ENCODE results near the gene TAS2R42.

Gene TAS2R42, protein sequence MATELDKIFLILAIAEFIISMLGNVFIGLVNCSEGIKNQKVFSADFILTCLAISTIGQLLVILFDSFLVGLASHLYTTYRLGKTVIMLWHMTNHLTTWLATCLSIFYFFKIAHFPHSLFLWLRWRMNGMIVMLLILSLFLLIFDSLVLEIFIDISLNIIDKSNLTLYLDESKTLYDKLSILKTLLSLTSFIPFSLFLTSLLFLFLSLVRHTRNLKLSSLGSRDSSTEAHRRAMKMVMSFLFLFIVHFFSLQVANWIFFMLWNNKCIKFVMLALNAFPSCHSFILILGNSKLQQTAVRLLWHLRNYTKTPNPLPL

GRCh38 chr12:11186837-11187236, at the start of gene TAS2R42:
Gene TAS2R42, minus strand, starts transcription at chr12:11186937. Its CDS starts 0 bp downstream, at chr12:11186937.
- no peak within 1 kb of the TSS for H3K9ac ChIP-seq (ENCODE audit: low read depth, low read length)
- no peaks in the 10 kb centered on the region for H3K9me3 ChIP-seq (ENCODE audit: control insufficient read depth, insufficient read depth, low read length)
- no peaks in the 10 kb centered on the region for H3K36me3 ChIP-seq (ENCODE audit: insufficient read depth, low read length)
- no peaks in the 10 kb centered on the region for H3K4me1 ChIP-seq (ENCODE audit: insufficient read depth, low read length)

DNA sequence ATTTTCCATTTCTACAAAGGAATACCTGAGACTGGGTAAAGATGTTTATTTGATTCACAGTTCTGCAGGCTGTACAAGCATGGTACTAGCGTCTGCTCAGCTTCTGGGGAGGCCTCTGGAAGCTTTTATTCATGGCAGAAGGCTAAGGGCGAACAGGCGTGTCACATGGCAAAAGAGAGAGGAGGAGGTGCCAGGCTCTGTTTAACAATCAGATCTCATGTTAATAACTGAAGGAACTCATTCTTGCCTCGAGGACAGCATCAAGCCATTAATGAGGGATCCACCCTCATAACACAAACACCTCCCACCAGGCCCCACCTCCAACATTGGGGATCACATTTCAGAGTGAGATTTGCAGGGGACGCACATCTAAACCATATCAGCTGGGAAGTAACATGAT, 46.8 kb upstream of the TAS2R42 start:
- Histone ChIP-seq H3K9ac (ENCODE audit: low read depth, low read length) (no peak overlapping the region), H3K36me3 (ENCODE audit: insufficient read depth, low read length) (no peaks in the 10 kb centered on the region), H3K4me1 (ENCODE audit: insufficient read depth, low read length) (no peaks in the 10 kb centered on the region), H3K9me3 (ENCODE audit: control insufficient read depth, insufficient read depth, low read length) (no peaks in the 10 kb centered on the region)

GRCh38 chr12:11228296-11228879, 41.7 kb upstream of the TAS2R42 start:
- Histone ChIP-seq H3K36me3 (ENCODE audit: insufficient read depth, low read length) (no peaks in the 10 kb centered on the region), H3K9me3 (ENCODE audit: control insufficient read depth, insufficient read depth, low read length) (no peaks in the 10 kb centered on the region), H3K9ac (ENCODE audit: low read depth, low read length) (no peak overlapping the region), H3K4me1 (ENCODE audit: insufficient read depth, low read length) (no peaks in the 10 kb centered on the region)

- no peak overlapping the region for H3K9ac ChIP-seq (ENCODE audit: low read depth, low read length)
These were observed 40.6 kb upstream of the TAS2R42 start for GRCh38 chr12:11227373-11227772.

DNA sequence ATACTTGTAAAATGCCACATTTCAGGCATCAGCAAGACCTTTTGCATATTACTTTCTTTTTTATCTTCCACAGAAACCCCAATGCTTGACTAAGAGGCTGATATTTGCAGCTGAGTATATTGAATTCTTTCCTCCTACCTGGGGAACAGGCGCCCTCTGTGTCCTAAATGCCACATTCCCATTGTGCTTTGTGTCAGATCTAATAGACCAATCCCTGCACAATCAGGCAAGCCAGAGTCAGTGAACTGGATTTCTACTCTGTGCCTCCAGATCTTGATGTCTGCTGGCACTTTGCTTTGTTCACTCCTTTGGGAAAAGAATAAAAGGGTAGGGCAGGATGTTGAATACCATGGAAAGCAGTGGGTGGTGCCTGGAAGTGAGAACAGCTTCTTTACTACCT, 22.4 kb upstream of the TAS2R42 start:
- peaks cover 4% of the 10 kb centered on the region; the same call in 1 of the 2 replicates for H3K9me3 ChIP-seq (ENCODE audit: control insufficient read depth, insufficient read depth, low read length)
- peaks cover 3% of the 10 kb centered on the region; the same call in 1 of the 2 replicates for H3K36me3 ChIP-seq (ENCODE audit: insufficient read depth, low read length)
- peaks cover 3% of the 10 kb centered on the region; the same call in 1 of the 2 replicates for H3K4me1 ChIP-seq (ENCODE audit: insufficient read depth, low read length)
- H3K9ac ChIP-seq (ENCODE audit: low read depth, low read length) = no peak overlapping the region

More at GRCh38 chr12:11227373-11227772, 40.6 kb upstream of the TAS2R42 start:
- Histone ChIP-seq H3K4me1 (ENCODE audit: insufficient read depth, low read length) (no peaks in the 10 kb centered on the region), H3K9me3 (ENCODE audit: control insufficient read depth, insufficient read depth, low read length) (no peaks in the 10 kb centered on the region), H3K36me3 (ENCODE audit: insufficient read depth, low read length) (no peaks in the 10 kb centered on the region)

DNA sequence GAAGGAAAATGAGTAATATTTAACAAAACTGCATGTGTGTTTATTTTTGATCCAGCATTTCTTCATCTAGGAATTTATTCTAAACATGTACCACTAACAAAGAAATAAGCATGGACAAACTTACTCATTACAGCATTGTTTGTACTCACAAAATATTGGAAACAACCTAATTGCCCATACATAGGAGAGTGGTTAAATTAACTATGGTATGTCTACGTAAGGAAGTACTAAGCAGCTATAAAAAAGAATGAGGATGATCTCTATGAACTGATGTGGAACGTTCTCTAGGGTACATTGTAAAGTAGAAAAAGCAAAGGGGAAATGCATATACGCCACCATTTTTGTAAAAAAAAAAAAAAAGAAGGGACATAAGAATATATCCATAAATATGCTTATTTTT, 17.4 kb upstream of the TAS2R42 start:
- Histone ChIP-seq H3K9me3 (ENCODE audit: control insufficient read depth, insufficient read depth, low read length) (peaks cover 4% of the 10 kb centered on the region; the same call in 1 of the 2 replicates), H3K9ac (ENCODE audit: low read depth, low read length) (no peak overlapping the region), H3K36me3 (ENCODE audit: insufficient read depth, low read length) (peaks cover 3% of the 10 kb centered on the region; the same call in 1 of the 2 replicates)

DNA sequence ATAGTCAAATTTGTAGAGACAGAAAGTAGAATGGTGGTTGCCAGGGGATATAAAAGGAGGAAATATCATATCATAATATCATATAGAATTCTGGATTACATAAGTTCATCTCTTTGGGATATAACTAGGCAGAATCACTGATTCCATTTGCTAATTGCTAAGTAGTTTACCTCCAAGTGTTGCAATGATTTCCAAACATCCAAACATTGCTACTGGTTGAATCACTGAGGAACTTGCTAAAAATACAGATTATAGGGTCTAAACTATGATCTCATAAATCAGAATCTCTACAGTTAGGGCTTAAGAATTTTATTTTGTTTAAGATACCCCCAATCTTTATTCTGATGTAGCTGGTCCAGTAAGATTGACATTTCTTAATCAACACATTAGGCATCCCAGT, 16.1 kb upstream of the TAS2R42 start:
- no peaks in the 10 kb centered on the region for H3K4me1 ChIP-seq (ENCODE audit: insufficient read depth, low read length)
- H3K36me3 ChIP-seq (ENCODE audit: insufficient read depth, low read length) = peaks cover 3% of the 10 kb centered on the region; the same call in 1 of the 2 replicates
- H3K9ac ChIP-seq (ENCODE audit: low read depth, low read length) = no peak overlapping the region
- H3K9me3 ChIP-seq (ENCODE audit: control insufficient read depth, insufficient read depth, low read length) = peaks cover 4% of the 10 kb centered on the region; the same call in 1 of the 2 replicates

More for the DNA sequence above, 17.4 kb upstream of the TAS2R42 start:
- H3K4me1 ChIP-seq (ENCODE audit: insufficient read depth, low read length) = peaks cover under 1% of the 10 kb centered on the region; the same call in 1 of the 2 replicates

DNA sequence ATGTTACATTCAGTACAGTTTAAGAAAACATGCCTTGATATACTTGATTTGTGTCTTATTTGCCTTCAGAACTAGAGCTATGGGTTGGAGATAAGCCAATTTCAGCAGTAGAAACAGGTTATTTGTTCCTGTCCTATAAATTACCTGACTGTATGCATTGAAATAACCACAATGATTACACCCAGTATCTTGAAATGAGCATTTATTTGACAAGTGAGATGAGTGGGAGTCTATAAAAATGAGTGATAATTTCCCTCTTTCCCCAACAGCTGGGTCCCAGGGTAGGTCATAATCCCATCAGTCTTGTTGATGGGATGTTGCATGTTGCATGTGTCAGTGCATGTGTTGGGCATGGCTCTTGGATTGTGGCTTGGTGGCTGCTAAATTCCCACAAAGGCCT, 3.7 kb downstream of the TAS2R42 start:
- H3K4me1 ChIP-seq (ENCODE audit: insufficient read depth, low read length) = no peaks in the 10 kb centered on the region
- no peaks in the 10 kb centered on the region for H3K36me3 ChIP-seq (ENCODE audit: insufficient read depth, low read length)
- H3K9ac ChIP-seq (ENCODE audit: low read depth, low read length) = no peak overlapping the region
- no peaks in the 10 kb centered on the region for H3K9me3 ChIP-seq (ENCODE audit: control insufficient read depth, insufficient read depth, low read length)

DNA sequence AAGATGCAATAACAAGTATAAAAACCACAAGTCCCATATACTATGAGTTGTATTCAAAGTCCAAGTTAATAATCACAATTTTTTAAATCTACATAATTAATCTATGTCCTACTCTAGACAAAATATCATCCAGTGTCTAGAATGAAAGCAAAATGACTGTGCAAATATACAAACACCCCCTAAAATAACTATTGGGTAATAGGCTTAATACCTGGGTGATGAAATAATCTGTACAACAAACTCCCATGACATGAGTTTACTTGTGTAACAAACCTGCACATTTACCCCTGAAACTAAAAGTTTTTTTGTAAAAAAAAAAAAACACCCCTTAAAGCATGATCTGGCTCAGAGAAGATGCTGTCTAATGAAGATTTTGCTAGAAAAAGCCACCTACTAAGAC, 4.2 kb downstream of the TAS2R42 start:
- no peaks in the 10 kb centered on the region for H3K9me3 ChIP-seq (ENCODE audit: control insufficient read depth, insufficient read depth, low read length)
- no peaks in the 10 kb centered on the region for H3K36me3 ChIP-seq (ENCODE audit: insufficient read depth, low read length)
- no peaks in the 10 kb centered on the region for H3K4me1 ChIP-seq (ENCODE audit: insufficient read depth, low read length)
- no peak overlapping the region for H3K9ac ChIP-seq (ENCODE audit: low read depth, low read length)

DNA sequence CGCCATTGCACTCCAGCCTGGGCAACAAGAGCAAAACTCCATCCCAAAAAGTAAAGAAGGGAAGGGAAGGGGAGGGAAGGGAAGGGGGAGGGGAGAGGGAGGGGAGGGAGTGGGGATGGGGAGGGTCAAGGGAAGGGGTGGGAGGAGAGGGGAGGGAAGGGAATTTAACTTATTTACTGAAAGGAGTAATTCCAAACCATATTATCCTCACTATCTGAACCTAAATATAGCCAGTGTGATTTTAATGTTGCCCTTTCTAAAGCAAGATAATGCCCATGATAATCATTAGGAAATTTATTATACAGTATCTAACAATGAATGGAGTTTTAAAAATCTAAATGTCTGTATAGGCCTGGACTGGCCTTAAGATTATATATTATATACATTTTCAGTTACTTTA, 8.5 kb downstream of the TAS2R42 start:
- Histone ChIP-seq H3K4me1 (ENCODE audit: insufficient read depth, low read length) (no peaks in the 10 kb centered on the region), H3K36me3 (ENCODE audit: insufficient read depth, low read length) (no peaks in the 10 kb centered on the region), H3K9me3 (ENCODE audit: control insufficient read depth, insufficient read depth, low read length) (no peaks in the 10 kb centered on the region), H3K9ac (ENCODE audit: low read depth, low read length) (no peak overlapping the region)

- H3K9ac ChIP-seq (ENCODE audit: low read depth, low read length) = no peak overlapping the region
- H3K36me3 ChIP-seq (ENCODE audit: insufficient read depth, low read length) = 0 out of 2 replicates have a peak, but pooled peaks cover 4% of the 10 kb centered on the region
- no peaks in the 10 kb centered on the region for H3K9me3 ChIP-seq (ENCODE audit: control insufficient read depth, insufficient read depth, low read length)
- H3K4me1 ChIP-seq (ENCODE audit: insufficient read depth, low read length) = peaks cover 10% of the 10 kb centered on the region
These were observed 12.7 kb downstream of the TAS2R42 start for GRCh38 chr12:11174022-11174421.

- H3K9ac ChIP-seq (ENCODE audit: low read depth, low read length) = peak overlapping the region; percentile 99
- 0 out of 2 replicates have a peak, but pooled peaks cover 4% of the 10 kb centered on the region for H3K36me3 ChIP-seq (ENCODE audit: insufficient read depth, low read length)
- H3K9me3 ChIP-seq (ENCODE audit: control insufficient read depth, insufficient read depth, low read length) = no peaks in the 10 kb centered on the region
- peaks cover 14% of the 10 kb centered on the region for H3K4me1 ChIP-seq (ENCODE audit: insufficient read depth, low read length)
These were observed 14.6 kb downstream of the TAS2R42 start for GRCh38 chr12:11171969-11172675.

GRCh38 chr12:11171145-11171968, 15.4 kb downstream of the TAS2R42 start, which contains the start of gene SMIM10L1:
Gene SMIM10L1, plus strand, starts transcription at chr12:11171194. Its CDS starts 163 bp downstream, at chr12:11171357.
- H3K9me3 ChIP-seq (ENCODE audit: control insufficient read depth, insufficient read depth, low read length) = no peaks in the 10 kb centered on the region
- H3K4me1 ChIP-seq (ENCODE audit: insufficient read depth, low read length) = peaks cover 17% of the 10 kb centered on the region
- H3K9ac ChIP-seq (ENCODE audit: low read depth, low read length) = peak within 1 kb of the TSS; percentile 99
- 0 out of 2 replicates have a peak, but pooled peaks cover 4% of the 10 kb centered on the region for H3K36me3 ChIP-seq (ENCODE audit: insufficient read depth, low read length)

- H3K36me3 ChIP-seq (ENCODE audit: insufficient read depth, low read length) = 0 out of 2 replicates have a peak, but pooled peaks cover 4% of the 10 kb centered on the region
- no peaks in the 10 kb centered on the region for H3K9me3 ChIP-seq (ENCODE audit: control insufficient read depth, insufficient read depth, low read length)
These were observed 16.0 kb downstream of the TAS2R42 start for GRCh38 chr12:11170810-11171144.

More at GRCh38 chr12:11170810-11171144, 16.0 kb downstream of the TAS2R42 start:
- H3K9ac ChIP-seq (ENCODE audit: low read depth, low read length) = peak overlapping the region; percentile 99
- peaks cover 17% of the 10 kb centered on the region for H3K4me1 ChIP-seq (ENCODE audit: insufficient read depth, low read length)
